Ishikawa (cell line): Measurements from ENCODE around the gene ANKRD44.

Experiments
- CEBPB ChIP-seq: IDR thresholded peaks from 2 replicates; pipeline ENCODE4 v1.6.1; 2012
- CREB1 ChIP-seq: IDR thresholded peaks from 2 replicates; pipeline ENCODE4 v1.6.1; 2012; ENCODE audit warnings: low read depth
- EGR1 ChIP-seq: IDR thresholded peaks from 2 replicates; pipeline ENCODE4 v1.6.1; 2012
- EP300 ChIP-seq: IDR thresholded peaks from 2 replicates; pipeline ENCODE4 v1.6.1; 2012; ENCODE audit warnings: borderline replicate concordance
- MAX ChIP-seq: IDR thresholded peaks from 2 replicates; pipeline ENCODE4 v1.6.1; 2012
- RAD21 ChIP-seq: IDR thresholded peaks from 2 replicates; pipeline ENCODE4 v1.6.1; 2012; ENCODE audit warnings: low read depth
- REST ChIP-seq: IDR thresholded peaks from 2 replicates; pipeline ENCODE4 v1.6.1; 2012; ENCODE audit warnings: low read depth, mild to moderate bottlenecking
- TAF1 ChIP-seq: IDR thresholded peaks from 2 replicates; pipeline ENCODE4 v1.6.1; 2012; ENCODE audit warnings: low read depth, mild to moderate bottlenecking
- TCF12 ChIP-seq: IDR thresholded peaks from 2 replicates; pipeline ENCODE4 v1.6.1; 2012; ENCODE audit warnings: low read depth
- TEAD4 ChIP-seq: IDR thresholded peaks from 2 replicates; pipeline ENCODE4 v1.6.1; 2012
- USF1 ChIP-seq: IDR thresholded peaks from 2 replicates; pipeline ENCODE4 v1.6.1; 2012
- YY1 ChIP-seq: IDR thresholded peaks from 2 replicates; pipeline ENCODE4 v1.6.1; 2012; ENCODE audit warnings: low read depth

- TF ChIP-seq REST: no peak
- no peak for TF ChIP-seq YY1
- no peak for TF ChIP-seq MAX
- no peak for TF ChIP-seq USF1
- no peak for TF ChIP-seq CEBPB
- TF ChIP-seq TCF12: no peak
- TF ChIP-seq RAD21: no peak
- TF ChIP-seq TAF1: no peak
- no peak for TF ChIP-seq CREB1
- TF ChIP-seq TEAD4: no peak
- TF ChIP-seq EP300: no peak
- no peak for TF ChIP-seq EGR1
Observed at GRCh38 chr2:197010200-197011020, 300.2 kb downstream of the ANKRD44 start.
